Amniotic epithelial cell (primary cell): ENCODE measurements around the gene SARNP.

Experiments used
- DNase-seq: peaks from one replicate; pipeline ENCODE4 v3.0.0-alpha.2; 2010; ENCODE audit warnings: low read depth

Gene SARNP

GRCh38 chr12:55742719-55743405 is 74.7 kb downstream of the SARNP start, which contains the start of gene GDF11:
Gene GDF11, plus strand, starts transcription at chr12:55743122. Its CDS starts 195 bp downstream, at chr12:55743317.
- peak; percentile 66 for DNase-seq

- no peak for DNase-seq
These were observed 75.4 kb downstream of the SARNP start for GRCh38 chr12:55741931-55742680.

GRCh38 chr12:55739025-55739378 is 78.5 kb downstream of the SARNP start:
- no peak for DNase-seq

- peak; percentile 89 for DNase-seq
These were observed 79.2 kb downstream of the SARNP start for GRCh38 chr12:55738123-55739024.

- no peak for DNase-seq
These were observed 79.9 kb downstream of the SARNP start for GRCh38 chr12:55737581-55738122.

GRCh38 chr12:55736780-55737580 is 80.5 kb downstream of the SARNP start:
- DNase-seq = peak; percentile 64

- no peak for DNase-seq
These were observed 81.4 kb downstream of the SARNP start for GRCh38 chr12:55736076-55736475.

GRCh38 chr12:55734595-55734994 is 82.9 kb downstream of the SARNP start:
- DNase-seq = no peak

GRCh38 chr12:55733858-55734257 is 83.7 kb downstream of the SARNP start:
- DNase-seq = no peak

- no peak for DNase-seq
These were observed 84.4 kb downstream of the SARNP start for GRCh38 chr12:55733021-55733555.

GRCh38 chr12:55732288-55732687 is 85.2 kb downstream of the SARNP start:
- DNase-seq = no peak

GRCh38 chr12:55729819-55730818 is 87.4 kb downstream of the SARNP start:
- peak; percentile 68 for DNase-seq

GRCh38 chr12:55728939-55729818 is 88.3 kb downstream of the SARNP start, which contains the start of gene CD63:
Gene CD63, minus strand, starts transcription at chr12:55729009. Its CDS starts 668 bp downstream, at chr12:55728341.
- peak; percentile 97 for DNase-seq

GRCh38 chr12:55728186-55728938 is 89.2 kb downstream of the SARNP start:
- peak; percentile 62 for DNase-seq

GRCh38 chr12:55727643-55728185 is 89.8 kb downstream of the SARNP start:
- DNase-seq = peak; percentile 79

- DNase-seq = no peak
These were observed 90.6 kb downstream of the SARNP start for GRCh38 chr12:55726971-55727370.

GRCh38 chr12:55725556-55725955 is 92.0 kb downstream of the SARNP start:
- no peak for DNase-seq

- no peak for DNase-seq
These were observed 92.6 kb downstream of the SARNP start for GRCh38 chr12:55724940-55725309.
